Measurements from ENCODE around the gene SCAF4.
A peak's percentile ranks its signal among the peaks of the same experiment; 100 is the strongest.

SCAF4 gene

DNA sequence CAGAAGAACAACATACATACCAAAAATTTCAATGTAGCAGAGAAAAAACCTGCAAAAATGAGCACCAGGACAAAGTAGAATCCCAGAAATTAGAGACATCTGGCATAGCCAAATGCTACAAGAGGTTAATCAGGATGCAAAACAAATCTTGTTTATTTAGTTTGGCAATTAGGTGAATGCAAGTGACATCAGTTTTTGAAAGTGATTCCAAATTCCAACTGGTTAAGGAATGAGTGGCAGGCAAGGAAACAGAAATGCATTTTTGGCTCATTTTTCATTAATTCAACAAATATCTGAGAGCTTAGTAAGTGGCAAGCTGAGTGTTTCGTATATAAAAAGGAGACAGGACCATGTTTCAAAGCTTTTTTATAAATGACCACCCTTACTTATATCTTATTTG, 21.3 kb downstream of the SCAF4 start:
- peak in 1 of 2 donors; percentile 5 for DNase-seq

DNA sequence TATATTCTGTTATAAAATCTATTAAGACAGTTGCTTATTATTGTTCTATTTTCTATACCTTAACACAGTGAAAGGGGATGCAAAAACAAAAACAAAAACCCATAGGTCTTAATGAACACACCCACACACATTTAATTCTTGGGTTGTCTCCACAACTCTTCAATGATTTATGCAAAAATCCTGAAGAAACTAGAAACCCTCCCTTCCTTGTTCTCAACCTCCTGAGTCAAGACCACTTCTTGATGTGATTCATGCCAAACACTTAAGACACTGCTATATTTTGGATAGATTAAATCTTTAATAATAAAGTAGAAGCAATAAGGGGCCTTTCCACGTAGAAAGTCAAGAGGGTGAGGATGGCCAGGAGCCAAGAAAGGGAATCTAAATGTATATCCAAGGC, 23.4 kb downstream of the SCAF4 start:
- no peak for DNase-seq

DNA sequence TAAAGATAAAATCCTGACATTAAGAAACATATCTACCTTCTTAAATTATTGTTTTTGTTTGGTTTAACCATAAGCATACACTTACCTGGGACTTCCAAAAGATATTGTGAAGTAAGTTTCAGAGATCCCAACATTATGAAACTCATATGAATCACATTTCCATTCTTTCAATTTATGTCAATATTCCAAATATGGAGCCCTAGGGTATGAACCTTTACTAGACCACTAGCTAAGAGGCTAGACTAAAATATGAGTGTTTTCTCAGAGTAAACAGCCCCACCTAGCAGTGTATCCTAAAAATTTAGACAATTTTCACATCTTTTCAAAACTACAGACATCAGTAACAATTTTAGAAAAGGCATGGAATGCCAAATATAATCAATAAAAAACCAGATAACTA, 24.4 kb downstream of the SCAF4 start:
- no peak for DNase-seq

DNA sequence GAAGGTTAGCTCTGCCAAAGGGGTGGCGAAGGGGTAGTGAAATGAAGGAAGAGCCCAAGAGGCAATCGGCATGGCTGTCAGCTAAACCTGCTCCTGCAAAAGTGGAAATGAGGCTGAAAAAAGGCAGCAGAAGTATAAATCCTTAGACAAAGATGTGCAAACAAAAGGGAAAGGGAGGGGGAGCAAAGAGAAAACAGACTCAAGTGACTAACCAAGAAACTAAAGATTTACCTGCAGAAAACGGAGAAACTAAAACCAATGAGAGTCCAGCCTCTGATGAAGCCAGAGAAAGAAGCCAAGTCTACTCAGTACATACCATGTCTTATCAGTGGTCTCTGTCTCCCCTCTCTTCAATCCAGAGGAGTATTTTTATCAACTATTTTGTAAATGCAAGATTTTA, 25.4 kb downstream of the SCAF4 start:
- DNase-seq, result no peak

DNA sequence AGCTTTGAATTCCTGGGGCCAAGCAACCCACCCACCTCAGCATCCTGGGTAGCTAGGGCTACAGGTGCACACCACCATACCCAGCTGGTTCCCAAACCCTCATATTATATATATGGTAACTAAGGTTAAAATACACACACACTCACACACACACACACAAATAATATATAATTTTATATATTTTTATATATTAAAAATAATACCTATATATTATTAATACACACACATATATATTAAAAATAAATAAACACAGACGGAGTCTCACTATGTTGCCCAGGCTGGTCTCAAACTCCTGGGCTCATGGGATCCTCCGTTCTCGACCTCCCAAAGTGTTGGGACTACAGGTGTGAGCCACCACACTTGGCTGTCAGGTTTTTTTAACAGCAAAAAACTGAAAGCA, 31.9 kb downstream of the SCAF4 start:
- no peak for DNase-seq

DNA sequence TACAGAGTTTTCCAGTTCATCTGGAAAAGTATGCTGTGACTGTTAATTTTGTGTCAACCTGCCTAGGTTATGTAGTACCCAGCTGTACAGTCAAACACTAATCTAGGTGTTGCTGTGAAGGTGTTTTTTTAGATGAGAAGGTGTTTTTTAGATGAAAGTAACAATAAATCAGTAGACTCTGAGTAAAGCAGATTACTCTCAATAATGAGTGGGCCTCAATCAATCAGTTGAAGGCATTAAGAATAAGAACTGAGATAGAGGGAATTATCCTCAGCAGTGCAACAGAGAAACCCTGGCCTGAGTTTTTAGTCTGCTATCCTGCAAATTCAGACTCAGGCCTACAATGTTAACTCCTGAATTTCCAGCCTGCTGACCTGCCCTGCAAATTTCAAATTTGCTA, 33.5 kb downstream of the SCAF4 start:
- DNase-seq, result no peak

DNA sequence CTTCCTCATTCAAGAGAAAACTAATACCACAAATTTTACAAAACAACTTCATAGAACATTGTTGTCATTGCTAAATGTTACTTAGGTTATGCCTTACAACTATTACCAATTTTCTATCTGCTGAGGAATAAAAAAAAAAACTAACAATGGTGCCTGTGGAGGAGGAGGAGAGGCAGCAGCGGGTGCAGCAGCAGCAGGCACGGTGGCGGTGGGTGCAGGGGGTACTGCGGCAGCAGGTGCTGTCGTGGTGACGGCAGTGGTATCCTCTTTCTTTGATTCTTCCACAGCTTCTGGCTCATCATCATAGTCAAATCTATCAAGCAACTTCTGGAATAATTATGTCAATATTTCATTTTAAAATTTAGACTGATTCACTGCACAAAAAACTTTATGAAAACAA, 35.5 kb downstream of the SCAF4 start:
- DNase-seq, result no peak

DNA sequence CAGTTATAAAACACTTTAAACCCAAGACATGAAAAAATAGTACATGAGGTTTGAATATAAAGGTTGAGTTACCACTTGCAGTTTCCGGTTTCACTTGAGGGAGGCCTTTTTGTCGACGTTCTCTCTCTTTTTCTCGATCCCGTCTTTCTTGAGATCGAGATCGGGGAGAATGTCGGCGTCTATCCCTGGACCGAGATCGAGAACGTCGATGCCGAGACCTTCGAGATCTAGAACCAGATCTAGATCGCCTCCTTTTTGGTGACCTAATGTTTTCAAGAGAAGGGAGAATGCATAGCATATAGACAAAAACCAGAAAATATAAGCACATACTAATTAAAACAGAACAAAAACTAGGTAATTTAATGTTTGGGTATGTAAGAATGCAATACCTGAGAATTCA, 38.7 kb downstream of the SCAF4 start:
- DNase-seq, result no peak

DNA sequence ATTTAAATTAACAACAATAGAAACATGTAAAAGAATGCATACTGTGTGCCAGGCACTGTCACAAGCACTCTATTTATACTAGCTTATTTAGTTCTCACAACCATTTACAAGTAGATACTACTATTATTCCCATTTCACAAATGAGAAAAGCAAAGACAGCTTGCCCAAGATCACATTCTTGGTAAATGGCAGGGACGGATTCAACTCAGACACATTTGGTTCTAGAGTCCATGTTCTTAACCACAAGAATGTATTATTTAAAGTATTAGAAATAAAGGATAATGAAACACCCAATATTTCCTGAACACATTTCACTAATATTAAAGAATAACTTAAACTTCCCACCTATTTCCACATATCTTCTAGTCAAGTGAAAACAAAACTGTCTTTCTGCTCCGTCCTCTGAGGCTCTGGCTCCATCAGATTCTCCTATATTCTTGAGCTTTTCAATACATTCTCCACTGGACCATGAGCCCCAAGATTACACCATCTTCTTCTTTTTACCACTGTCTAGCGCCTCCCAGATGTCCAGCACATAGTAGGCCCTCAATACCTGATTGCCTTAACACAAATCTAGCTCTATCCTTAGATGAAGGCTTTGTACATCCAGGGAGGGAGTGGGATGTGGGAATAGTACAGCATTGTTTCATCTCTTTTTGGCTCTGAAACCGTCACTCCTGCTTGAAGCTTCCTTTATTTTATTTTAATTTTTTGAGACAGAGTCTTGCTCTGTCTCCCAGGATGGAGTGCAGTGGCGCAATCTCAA, 43.1 kb downstream of the SCAF4 start:
- no peak for DNase-seq

DNA sequence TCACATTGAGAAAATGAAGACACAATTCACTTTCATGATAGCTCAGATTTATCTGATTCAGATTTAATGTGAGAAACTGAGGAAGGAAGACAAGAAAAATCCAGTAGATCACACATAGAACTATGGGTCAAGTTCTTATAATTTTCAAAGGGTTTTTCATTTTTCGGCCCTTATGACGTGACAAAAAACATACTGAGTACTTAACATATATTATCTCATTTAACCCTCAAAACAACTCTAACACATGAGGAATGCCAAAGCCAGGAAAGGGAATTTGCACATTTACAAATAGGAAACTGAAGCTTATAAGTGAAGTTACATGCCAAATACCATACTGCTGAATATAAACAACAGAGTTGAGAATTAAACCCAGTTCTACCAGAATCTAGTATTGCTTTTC, 44.8 kb downstream of the SCAF4 start:
- DNase-seq, result no peak

DNA sequence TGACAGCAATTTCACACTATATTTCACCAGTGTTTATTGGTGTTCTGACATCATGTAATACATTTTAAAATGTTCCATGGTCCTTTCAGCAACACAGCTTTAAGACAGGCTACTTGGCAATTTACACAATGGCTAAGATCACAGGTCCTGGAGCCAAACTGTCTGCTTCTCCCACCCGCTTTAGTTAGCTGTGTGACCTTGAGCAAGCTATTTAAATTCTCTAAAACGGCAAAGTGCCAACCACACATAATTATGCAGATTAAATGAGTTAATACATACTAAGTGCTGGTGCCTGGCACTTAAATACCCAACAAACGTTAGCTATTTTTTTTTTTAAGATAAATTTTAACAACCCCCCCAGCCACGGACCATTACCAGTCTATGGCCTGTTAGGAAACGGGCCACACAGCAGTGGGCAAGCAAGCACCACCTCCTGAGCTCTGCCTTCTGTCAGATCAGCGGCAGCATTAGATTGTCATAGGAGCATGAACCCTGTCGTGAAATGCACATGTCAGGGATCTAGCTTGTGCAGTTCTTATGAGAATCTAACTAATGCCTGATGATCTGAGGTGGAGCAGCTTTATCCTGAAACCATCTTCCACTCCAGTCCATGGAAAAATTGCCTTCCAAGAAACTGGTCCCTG, 45.5 kb downstream of the SCAF4 start:
- DNase-seq, result no peak

DNA sequence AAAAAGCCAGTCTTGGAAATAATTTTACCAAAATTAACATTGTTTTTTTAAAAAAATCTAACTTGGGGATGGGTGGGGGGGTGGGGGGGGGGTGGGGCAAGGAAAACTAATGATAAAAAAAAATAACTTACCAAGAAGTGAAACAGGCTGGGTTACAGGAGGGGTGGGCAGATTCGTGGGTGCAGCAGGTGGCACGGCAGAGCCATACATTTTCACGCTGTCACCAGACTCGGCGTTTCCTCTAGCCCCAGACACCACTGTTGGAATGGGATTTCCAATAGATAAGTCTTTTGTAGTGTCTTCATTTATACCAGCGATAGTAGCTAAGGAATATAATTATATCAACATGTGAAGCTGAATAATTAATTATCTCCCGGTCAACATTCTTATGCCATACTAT, 47.0 kb downstream of the SCAF4 start:
- no peak for DNase-seq

DNA sequence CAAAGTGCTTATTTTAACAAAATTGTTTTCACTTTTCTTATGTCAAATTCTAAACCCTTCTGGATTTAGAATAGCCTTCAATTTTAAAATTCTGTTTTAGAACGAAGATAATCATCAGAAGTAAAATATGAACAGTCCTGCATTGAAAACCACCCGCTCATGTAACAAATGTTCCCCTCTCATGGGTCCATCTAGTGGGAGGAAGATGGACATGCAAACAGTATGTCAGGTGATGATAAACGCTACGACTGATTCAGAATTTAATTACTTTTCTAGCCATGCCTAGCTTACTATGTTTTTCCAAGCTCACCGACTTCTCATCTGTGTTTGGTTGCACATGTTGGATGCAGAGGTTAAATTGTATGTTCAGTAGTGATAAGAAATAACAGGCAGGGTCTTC, 48.9 kb downstream of the SCAF4 start:
- no peak for DNase-seq

DNA sequence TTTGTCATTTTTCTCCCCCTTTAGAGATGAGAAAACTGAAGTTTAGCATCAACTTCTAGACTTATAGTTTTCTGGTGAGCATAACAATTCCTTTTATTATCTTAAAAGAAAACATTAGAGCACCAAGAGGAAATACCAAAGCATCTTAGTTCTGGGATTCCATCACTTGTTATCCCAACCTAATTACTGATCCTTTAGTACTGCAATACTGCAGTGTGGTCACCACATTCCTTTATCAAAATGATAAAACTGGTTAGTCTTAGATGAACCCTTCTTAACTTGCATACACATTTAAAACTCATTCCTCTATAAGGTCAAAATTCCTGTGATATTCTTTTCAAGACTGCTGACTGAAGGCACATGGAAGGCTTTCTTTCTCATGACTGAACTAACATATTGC, 49.3 kb downstream of the SCAF4 start:
- DNase-seq, result no peak

DNA sequence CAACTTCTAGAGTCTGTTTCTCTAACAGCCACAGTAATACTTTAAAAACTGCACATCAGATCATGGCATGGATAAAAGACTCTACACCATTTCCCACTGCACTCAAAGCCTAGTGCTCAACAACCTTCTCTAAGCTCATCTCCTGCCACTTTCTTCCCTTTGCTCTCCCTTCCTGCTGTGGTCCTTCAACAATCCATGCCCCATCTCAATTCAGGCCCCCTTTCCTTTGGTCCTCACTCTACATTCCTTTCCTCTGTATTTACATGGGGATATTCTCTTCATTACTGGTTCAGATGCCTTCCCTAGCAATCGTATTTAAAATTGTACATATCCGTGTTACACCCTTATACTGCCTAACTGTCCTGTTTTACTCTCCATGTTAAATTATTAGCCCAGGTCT, 53.4 kb downstream of the SCAF4 start:
- DNase-seq, result no peak

DNA sequence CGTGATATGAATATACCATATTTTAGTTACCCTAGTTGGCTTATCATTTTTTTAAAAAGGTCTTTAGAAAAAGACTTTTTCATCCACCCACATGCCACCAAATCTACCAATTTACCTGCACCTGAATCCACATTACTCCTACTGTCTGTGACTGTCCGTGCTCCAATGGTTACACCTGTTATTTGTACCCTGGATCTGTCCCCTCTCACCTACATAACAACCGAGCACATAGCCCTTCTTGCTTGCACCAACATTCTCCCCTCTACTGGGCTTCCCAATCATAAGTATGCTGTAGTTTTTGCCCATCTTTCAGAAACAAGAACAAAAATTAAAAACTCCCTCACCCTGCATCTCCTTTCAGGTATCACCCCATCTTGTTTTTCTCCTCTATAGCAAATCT, 54.9 kb downstream of the SCAF4 start:
- no peak for DNase-seq

DNA sequence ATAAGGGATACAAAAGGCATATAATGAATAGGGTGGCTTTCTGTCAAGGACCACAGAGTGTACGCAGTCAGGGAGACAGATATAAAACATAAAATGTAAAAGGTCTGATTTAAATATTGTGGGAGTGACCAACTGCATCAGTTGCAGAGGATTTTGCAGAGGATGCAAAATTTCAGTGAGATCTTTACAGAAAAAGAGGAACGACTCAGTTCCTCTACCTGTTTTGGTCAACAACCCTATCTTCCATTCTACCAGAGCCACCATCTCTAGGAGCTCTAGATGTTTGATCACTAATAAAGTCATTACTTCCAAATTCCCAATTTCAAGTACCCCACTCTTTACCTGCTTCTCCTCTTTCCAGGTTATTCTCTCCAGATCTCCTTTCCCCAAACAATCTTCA, 56.0 kb downstream of the SCAF4 start:
- no peak for DNase-seq

DNA sequence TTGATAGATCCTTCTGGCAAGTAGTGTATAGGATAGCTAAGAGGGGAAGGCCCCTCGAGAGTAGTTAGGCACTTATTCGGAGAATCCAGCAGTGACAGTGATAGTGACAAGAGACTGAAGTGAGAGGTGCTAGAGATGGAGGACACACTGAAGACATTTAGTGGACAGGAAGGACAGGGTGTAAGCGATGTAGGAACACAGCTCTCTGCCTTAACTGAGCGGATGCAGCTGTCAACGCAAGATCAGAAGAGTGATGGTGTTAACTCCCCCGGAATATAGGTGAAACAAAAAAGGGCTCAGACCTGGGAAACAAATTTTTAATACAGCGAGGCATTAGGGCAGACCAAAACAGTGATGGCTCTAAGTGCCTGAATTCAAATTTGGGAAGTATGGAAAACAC, 56.6 kb downstream of the SCAF4 start:
- no peak for DNase-seq

DNA sequence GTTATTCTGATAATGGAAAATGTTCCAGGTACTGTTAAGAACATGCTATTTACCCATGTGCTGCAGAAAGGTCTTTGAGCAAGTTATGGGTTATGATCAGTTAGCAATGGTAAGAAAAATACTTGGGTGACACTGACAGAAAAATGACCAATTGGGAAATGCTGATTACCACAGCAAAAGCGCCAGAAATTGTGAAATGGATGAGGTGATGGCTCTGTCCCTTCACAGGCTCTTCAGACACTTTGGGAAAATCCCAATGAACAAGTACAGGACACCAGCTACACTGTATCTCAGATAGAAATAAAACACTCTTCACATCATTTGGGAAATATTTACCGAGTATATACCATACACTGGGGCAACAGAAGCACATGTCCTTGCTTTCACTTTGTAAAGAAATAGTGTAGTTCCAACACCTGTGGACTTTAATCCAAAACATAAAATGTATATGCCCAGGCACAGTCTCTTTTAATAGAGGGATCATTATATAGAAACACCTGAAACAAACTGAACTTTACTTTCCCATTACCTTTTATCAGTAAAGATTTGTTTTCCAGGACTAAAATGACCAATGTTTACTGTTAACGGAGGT, 58.5 kb downstream of the SCAF4 start:
- no peak for DNase-seq

DNA sequence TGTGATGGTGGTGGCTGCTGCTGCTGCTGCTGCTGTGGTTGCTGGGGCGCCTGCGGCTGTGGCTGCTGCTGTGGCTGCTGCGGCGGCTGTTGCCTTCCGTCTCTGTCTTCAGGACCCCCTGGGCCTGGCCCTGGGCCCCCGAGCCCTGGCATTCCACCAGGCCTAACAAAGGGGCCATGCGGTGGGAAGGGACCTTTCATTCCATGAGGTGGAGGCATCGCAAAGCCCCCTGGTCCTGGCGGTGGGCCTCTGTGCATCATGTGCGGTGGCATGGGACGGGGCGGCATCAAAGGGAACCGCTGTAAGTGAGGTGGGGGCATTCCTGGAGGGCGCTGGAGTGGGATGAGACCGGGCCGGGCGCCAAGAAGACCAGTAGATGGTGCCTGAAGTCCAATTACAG, 60.0 kb downstream of the SCAF4 start:
- DNase-seq, result no peak

DNA sequence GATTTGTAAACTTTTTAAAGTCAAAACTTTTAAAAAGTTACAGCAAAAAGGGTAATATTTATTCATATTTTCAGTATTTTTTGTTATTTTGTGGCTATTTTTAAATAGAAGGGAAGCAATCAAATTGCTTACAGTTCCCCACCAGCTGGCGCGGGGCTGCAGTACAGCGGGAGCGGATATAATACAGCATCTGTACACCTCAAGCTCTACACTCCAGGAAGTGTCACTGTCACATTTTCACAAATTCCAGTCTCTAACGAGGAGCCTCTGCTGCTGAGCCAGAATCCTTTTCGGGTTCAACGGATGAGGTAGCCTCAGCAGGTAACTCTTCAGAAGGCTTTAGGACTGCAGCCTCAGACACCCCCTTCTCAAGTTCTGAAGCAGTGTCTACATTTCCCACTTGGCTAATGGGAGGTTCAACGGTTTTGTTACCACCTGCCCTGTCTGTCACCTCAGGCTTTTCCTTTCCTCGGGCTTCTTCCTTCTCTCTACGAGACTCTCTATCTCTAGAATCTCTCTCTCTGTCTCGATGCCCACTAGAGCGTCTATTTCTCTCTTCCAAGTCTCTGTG, 60.7 kb downstream of the SCAF4 start:
- DNase-seq, result no peak

DNA sequence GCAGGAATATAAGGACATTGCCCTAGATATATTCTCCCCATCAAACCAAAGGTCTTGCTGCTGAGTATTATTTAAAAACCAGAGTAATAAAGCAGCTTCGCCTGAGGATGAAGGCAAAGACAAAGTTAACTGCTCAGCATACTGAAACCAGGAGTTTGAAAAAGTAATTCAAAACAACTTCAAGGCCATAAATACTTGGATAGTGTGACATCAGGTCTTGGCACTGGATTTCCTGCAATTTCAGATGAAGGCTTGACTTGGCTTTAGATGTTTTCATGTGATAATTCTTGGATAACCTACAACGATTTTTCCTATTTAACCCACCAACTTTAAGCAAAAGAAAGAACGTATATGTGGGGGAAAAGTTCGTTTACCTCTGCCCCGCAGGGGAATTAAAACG, 61.8 kb downstream of the SCAF4 start:
- no peak for DNase-seq

DNA sequence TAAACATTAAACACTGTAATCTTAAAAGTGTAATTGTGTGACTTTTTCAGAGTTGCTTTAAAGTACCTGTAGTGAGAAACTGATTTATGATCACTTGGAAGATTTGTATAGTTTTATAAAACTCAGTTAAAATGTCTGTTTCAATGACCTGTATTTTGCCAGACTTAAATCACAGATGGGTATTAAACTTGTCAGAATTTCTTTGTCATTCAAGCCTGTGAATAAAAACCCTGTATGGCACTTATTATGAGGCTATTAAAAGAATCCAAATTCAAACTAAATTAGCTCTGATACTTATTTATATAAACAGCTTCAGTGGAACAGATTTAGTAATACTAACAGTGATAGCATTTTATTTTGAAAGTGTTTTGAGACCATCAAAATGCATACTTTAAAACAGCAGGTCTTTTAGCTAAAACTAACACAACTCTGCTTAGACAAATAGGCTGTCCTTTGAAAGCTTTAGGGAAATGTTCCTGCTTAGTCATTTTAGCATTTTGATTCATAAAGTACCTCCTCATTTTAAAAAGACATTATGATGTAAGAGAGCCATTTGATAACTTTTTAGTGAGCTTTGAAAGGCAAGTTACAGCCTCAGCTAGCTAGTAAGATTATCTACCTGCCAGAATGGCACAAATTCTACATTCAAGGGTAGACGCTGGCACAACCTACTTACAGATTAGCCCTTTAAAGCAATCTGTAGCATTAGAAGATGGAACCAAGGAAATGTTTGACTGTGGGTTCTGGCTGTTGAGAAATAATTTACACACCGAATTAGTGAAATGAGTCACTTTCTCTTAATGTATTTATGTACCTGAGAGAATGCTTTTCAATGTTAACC, 63.0 kb downstream of the SCAF4 start:
- no peak for DNase-seq

Data from hippocampal formation (tissue), 2 donors.